Mucosa of descending colon (tissue), 3 donors: Measurements from ENCODE around the gene CXCL6. TPM values are rescaled to one million over a fixed set of nuclear protein-coding genes. Genes with fewer than 3 reads are reported as not detected.

Experiments used
- ATAC-seq: fragments of 200-7000 bp; cut with Tn5 transposase; one replicate; pipeline ENCODE4 v1.9.1; 2020; ENCODE audit warnings: mild to moderate bottlenecking, moderate library complexity
- DNase-seq, 3 donors: peaks; one replicate each; pipeline ENCODE4 v3.0.0-alpha.2; 2020
- H3K36me3 ChIP-seq: fragments of 200-600 bp; one replicate; pipeline ENCODE4 v1.8.0; 2021; ENCODE audit warnings: low read depth, mild to moderate bottlenecking
- H3K4me1 ChIP-seq: fragments of 200-600 bp; one replicate; pipeline ENCODE4 v1.8.0; 2021; ENCODE audit warnings: low read depth, mild to moderate bottlenecking
- H3K4me3 ChIP-seq: fragments of 200-600 bp; one replicate; pipeline ENCODE4 v1.8.0; 2021; ENCODE audit warnings: mild to moderate bottlenecking
- H3K9me3 ChIP-seq: fragments of 200-600 bp; one replicate; pipeline ENCODE4 v1.8.0; 2021; ENCODE audit warnings: mild to moderate bottlenecking
- intact Hi-C, 2 donors: fragments of 100-400 bp; cut with DNase I in 1 of 2; cut with micrococcal nuclease in 1 of 2; formaldehyde crosslinking; loops; one replicate each; pipeline versions ENCODE4 v1.11.0 to v1.11.1; 2022; cut with DNase I, micrococcal nuclease
- total RNA-seq, 3 donors: library from RNA; stranded (reverse); fragmentation: NEBNext Ultra II Directional in 2 of 3; extraction: Animal tissue kit (Norgen Biotek cat#: 25700) in 2 of 3; gene quantifications; one replicate each; pipeline versions ENCODE4 v1.2.1 to v1.2.4, GENCODE V29; 2021 to 2023
- TF ChIP-seq, protein P1 (sequence below): fragments of 200-600 bp; IDR thresholded peaks from one replicate; pipeline ENCODE4 v1.8.0; 2022; ENCODE audit warnings: antibody characterized with exemption, mild to moderate bottlenecking
- donor health status: DM: no; HTN: no; CAD: no; lungs with moderate emphysema.
- donor health status: DM: no; HTN: no; CAD: no.
- donor health status: DM: no; HTN: yes; CAD: no.

CXCL6 gene
- total RNA-seq, 3 donors from 2014 or later: 0.19 to 0.22 TPM; not detected in 1

DNA sequence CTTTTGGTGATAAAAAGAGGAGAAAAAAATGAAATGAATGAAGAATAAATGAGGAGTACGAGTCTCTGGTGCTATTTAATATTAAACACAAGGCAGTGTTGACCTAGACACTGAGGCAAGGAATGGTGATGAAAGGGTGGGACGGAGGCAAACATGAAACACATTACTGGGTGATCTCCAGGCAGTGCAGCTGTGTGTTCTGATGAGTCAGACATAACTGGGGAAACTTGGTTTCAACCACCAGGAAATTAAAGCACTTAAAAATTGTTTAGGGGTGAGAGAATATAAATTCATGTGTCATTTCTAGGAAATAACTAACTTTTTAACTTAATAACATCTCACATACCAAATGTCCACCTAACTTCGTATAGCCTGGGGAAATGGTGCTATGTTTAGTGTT lies 19.7 kb upstream of the CXCL6 start:
- Histone ChIP-seq H3K4me3 (no peak overlapping the region), H3K4me1 (no peaks in the 10 kb centered on the region), H3K36me3 (no peaks in the 10 kb centered on the region), H3K9me3 (no peaks in the 10 kb centered on the region)
- ATAC-seq: peak; percentile 65
- no peak for DNase-seq
- intact Hi-C loops: no loop called here
- TF ChIP-seq, protein P1, sequence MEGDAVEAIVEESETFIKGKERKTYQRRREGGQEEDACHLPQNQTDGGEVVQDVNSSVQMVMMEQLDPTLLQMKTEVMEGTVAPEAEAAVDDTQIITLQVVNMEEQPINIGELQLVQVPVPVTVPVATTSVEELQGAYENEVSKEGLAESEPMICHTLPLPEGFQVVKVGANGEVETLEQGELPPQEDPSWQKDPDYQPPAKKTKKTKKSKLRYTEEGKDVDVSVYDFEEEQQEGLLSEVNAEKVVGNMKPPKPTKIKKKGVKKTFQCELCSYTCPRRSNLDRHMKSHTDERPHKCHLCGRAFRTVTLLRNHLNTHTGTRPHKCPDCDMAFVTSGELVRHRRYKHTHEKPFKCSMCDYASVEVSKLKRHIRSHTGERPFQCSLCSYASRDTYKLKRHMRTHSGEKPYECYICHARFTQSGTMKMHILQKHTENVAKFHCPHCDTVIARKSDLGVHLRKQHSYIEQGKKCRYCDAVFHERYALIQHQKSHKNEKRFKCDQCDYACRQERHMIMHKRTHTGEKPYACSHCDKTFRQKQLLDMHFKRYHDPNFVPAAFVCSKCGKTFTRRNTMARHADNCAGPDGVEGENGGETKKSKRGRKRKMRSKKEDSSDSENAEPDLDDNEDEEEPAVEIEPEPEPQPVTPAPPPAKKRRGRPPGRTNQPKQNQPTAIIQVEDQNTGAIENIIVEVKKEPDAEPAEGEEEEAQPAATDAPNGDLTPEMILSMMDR: no peak

DNA sequence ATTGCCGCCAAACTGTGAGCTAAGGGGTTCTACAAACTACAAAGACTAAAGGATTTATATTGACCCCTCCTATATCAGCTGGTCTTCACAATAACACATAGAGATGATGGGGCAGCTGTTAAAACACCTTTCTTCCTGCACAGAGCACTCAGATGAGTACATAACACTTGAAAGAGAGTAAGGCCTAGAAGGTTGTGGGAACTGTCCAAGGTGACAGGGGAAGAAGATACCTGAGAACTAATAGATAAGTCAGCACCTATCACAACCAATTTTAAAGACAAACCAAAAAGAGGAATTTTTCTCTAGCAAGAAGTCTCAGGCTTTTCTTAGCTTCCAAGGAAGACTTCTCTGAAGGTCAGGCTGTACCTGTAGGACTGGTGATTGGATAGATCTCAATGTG lies 19.1 kb upstream of the CXCL6 start:
- Histone ChIP-seq H3K9me3 (no peaks in the 10 kb centered on the region), H3K36me3 (no peaks in the 10 kb centered on the region), H3K4me3 (no peak overlapping the region), H3K4me1 (no peaks in the 10 kb centered on the region)
- intact Hi-C loops: no loop called here
- no peak for ATAC-seq
- DNase-seq: no peak
- TF ChIP-seq, protein P1: no peak

DNA sequence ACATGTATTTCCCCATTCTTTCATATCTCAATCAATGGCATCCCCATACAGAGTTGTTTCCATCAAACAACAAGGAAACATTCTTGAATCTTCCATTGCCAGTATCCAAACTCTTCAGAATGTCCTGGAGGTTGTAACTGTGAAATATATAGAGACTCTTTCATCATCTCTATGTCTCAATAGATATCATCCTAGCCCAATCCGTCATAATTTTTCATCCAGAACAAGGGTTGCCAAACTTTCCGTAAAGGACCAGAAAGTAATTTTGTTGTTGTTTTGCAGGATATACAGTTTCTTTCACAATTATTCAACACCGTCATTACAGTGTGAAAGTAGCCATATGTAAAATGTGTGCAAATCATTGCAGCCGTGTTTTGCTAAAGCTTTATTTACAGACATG lies 15.2 kb upstream of the CXCL6 start:
- Histone ChIP-seq H3K36me3 (no peaks in the 10 kb centered on the region), H3K4me1 (no peaks in the 10 kb centered on the region), H3K4me3 (no peak overlapping the region), H3K9me3 (no peaks in the 10 kb centered on the region)
- no peak for DNase-seq
- intact Hi-C loops: no loop called here
- no peak for ATAC-seq
- TF ChIP-seq, protein P1: no peak

DNA sequence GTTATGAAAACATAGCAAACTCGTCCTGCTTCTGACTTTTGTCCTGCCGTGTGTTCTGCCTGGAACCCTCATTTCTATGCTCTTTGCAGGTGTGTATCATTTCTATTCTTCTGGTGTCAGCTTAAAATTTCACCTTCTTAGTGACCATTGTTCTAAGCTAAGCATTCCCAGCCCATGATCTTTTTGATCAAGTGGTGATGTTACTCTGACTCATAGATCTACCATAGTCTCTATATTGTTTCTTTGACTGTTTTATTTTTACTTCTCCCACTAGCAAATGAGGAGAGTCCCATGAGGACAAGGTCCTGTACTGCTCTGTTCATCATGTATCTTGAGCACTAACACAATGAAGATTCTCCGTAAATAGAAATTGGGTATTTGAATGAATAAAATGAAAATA lies 14.1 kb upstream of the CXCL6 start:
- intact Hi-C loops: no loop called here
- Histone ChIP-seq H3K4me3 (no peak overlapping the region), H3K4me1 (no peaks in the 10 kb centered on the region), H3K36me3 (no peaks in the 10 kb centered on the region), H3K9me3 (peaks cover under 1% of the 10 kb centered on the region)
- no peak for DNase-seq
- no peak for ATAC-seq
- TF ChIP-seq, protein P1: no peak

DNA sequence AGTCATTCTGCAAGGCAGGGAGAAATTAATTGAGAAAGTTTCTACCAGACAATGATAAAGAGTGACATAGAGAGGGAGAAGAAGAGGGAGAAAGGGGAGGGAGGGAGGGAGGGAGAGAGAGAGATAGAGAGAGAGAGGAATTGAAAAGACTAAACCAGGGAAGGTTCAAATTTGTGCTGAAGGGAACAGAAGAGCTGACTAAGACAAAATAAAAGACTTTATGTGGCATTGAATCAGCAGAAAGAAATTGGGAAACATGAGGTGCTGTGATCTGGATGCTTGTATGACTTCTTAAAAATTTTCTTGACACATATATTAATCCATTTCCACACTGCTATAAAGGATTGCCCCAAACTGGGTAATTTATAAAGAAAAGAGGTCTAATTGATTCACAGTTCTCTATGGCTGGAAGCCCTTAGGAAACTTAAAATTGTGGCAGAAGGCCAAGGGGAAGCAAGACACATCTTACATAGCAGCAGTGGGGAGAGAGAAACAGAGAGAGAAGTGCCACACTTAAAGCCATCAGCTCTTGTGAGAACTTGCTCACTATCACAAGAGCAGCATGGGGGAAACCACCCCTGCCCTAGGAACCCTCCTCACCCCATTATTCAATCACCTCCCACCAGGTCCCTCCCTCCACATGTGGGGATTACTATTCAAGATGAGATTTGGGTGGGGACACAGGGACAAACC lies 13.5 kb upstream of the CXCL6 start:
- intact Hi-C loops: no loop called here

More for the DNA sequence above, 13.5 kb upstream of the CXCL6 start:
- ATAC-seq: no peak
- Histone ChIP-seq H3K4me3 (no peak overlapping the region), H3K36me3 (no peaks in the 10 kb centered on the region), H3K4me1 (no peaks in the 10 kb centered on the region), H3K9me3 (peaks cover 3% of the 10 kb centered on the region)
- DNase-seq: peak in 1 of 3 donors; percentile 15
- TF ChIP-seq, protein P1: no peak
